Loucy (cell line): ENCODE data around the gene LTBR.
"Not testable (repeated sequence)": the region's sequence is repeated elsewhere in the genome, so short reads cannot be mapped to it uniquely, and the experiment has no call there.

Experiments used
- H2AFZ ChIP-seq: fragments of 200-600 bp; sonication (generic); 2 replicates; pipeline ENCODE4 v1.6.0; 2016; ENCODE audit warnings: antibody characterized with exemption, mild to moderate bottlenecking, low read length, moderate library complexity
- H3F3A ChIP-seq: fragments of 200-600 bp; 2 replicates; pipeline ENCODE4 v1.6.0; 2016; ENCODE audit warnings: antibody characterized with exemption, low read depth, mild to moderate bottlenecking
- H3K27me3 ChIP-seq: fragments of 200-600 bp; sonication (generic); 2 replicates; pipeline ENCODE4 v1.6.1; 2014; ENCODE audit warnings: low read length, mild to moderate bottlenecking; ENCODE audit not compliant: insufficient read depth, poor library complexity, severe bottlenecking
- H3K36me3 ChIP-seq: fragments of 200-600 bp; sonication (generic); 2 replicates; pipeline ENCODE4 v1.6.1; 2016; ENCODE audit warnings: low read length; ENCODE audit not compliant: insufficient read depth
- H3K4me1 ChIP-seq: fragments of 200-600 bp; sonication (generic); 2 replicates; pipeline ENCODE4 v1.5.1; 2014; ENCODE audit warnings: low read length, mild to moderate bottlenecking; ENCODE audit not compliant: insufficient read depth, poor library complexity, severe bottlenecking
- H3K4me2 ChIP-seq: fragments of 200-600 bp; sonication (generic); 2 replicates; pipeline ENCODE4 v1.6.0; 2014; ENCODE audit warnings: antibody characterized with exemption, low read length, low read depth, mild to moderate bottlenecking; ENCODE audit not compliant: poor library complexity, severe bottlenecking
- H3K4me3 ChIP-seq: fragments of 200-600 bp; sonication (generic); 2 replicates; pipeline ENCODE4 v1.5.1; 2014; ENCODE audit warnings: low read length, mild to moderate bottlenecking, mixed read lengths; ENCODE audit not compliant: poor library complexity, severe bottlenecking
- H3K79me2 ChIP-seq: fragments of 200-600 bp; sonication (generic); 2 replicates; pipeline ENCODE4 v1.6.1; 2014; ENCODE audit warnings: low read length; ENCODE audit not compliant: insufficient read depth
- H3K9ac ChIP-seq: fragments of 200-600 bp; sonication (generic); 2 replicates; pipeline ENCODE4 v1.6.0; 2014; ENCODE audit warnings: mild to moderate bottlenecking, low read depth, low read length, moderate library complexity; ENCODE audit not compliant: poor library complexity, severe bottlenecking
- H3K9me2 ChIP-seq: fragments of 200-600 bp; sonication (generic); replicated peaks from 2 replicates; pipeline ENCODE4 v1.6.1; 2016; ENCODE audit warnings: low read depth, low read length, mixed read lengths
- H3K9me3 ChIP-seq: fragments of 200-600 bp; sonication (generic); 2 replicates; pipeline ENCODE4 v1.6.1; 2014; ENCODE audit warnings: mild to moderate bottlenecking, antibody characterized with exemption, low read length, low read depth; ENCODE audit not compliant: insufficient read depth
- H4K20me1 ChIP-seq: fragments of 200-600 bp; sonication (generic); 2 replicates; pipeline ENCODE4 v1.6.0; 2014; ENCODE audit warnings: antibody characterized with exemption, low read length, mild to moderate bottlenecking; ENCODE audit not compliant: insufficient read depth, poor library complexity, severe bottlenecking
- CTCF ChIP-seq: fragments of 200-600 bp; sonication (generic); conservative IDR thresholded peaks from 2 replicates; pipeline ENCODE4 v1.5.1; 2014; ENCODE audit warnings: mild to moderate bottlenecking, antibody characterized with exemption, low read length
- EZH2phosphoT487 ChIP-seq: fragments of 200-600 bp; IDR thresholded peaks from 2 replicates; pipeline ENCODE4 v1.6.1; 2018; ENCODE audit warnings: antibody characterized with exemption, mild to moderate bottlenecking, moderate library complexity, borderline replicate concordance

LTBR gene

GRCh38 chr12:6425590-6426531, 41.9 kb downstream of the LTBR start:
- no peaks in the 10 kb centered on the region for H3F3A ChIP-seq
- no peaks in the 10 kb centered on the region for H3K9me3 ChIP-seq
- no peaks in the 10 kb centered on the region for H3K27me3 ChIP-seq
- H4K20me1 ChIP-seq, result no peaks in the 10 kb centered on the region
- TF ChIP-seq CTCF (no peak), EZH2phosphoT487 (no peak)
- no peaks in the 10 kb centered on the region for H3K9me2 ChIP-seq
- no peaks in the 10 kb centered on the region for H3K36me3 ChIP-seq
- H3K9ac ChIP-seq, result no peak overlapping the region
- H3K4me3 ChIP-seq, result no peak overlapping the region
- peaks cover 22% of the 10 kb centered on the region for H3K4me1 ChIP-seq
- no peaks in the 10 kb centered on the region for H3K79me2 ChIP-seq
- H3K4me2 ChIP-seq, result no peak overlapping the region
- H2AFZ ChIP-seq, result no peak overlapping the region

- Histone ChIP-seq H3K9ac (peak overlapping the region; percentile 25), H3K79me2 (no peaks in the 10 kb centered on the region), H3F3A (no peaks in the 10 kb centered on the region), H3K27me3 (no peaks in the 10 kb centered on the region), H3K4me1 (peaks cover 22% of the 10 kb centered on the region), H3K9me2 (no peaks in the 10 kb centered on the region), H3K4me3 (no peak overlapping the region), H4K20me1 (no peaks in the 10 kb centered on the region), H3K36me3 (no peaks in the 10 kb centered on the region), H2AFZ (peak overlapping the region; percentile 75), H3K4me2 (peak overlapping the region; percentile 18), H3K9me3 (no peaks in the 10 kb centered on the region)
- TF ChIP-seq EZH2phosphoT487, result no peak
- TF ChIP-seq CTCF, result no peak
These were observed 43.1 kb downstream of the LTBR start for GRCh38 chr12:6426882-6427671.

- H3K36me3 ChIP-seq, H3K9me3 ChIP-seq, H3K9ac ChIP-seq, H4K20me1 ChIP-seq, H3K79me2 ChIP-seq, H2AFZ ChIP-seq, H3K4me2 ChIP-seq, H3K27me3 ChIP-seq, H3K4me3 ChIP-seq, H3K9me2 ChIP-seq, H3F3A ChIP-seq: not testable (repeated sequence)
- H3K4me1 ChIP-seq, result peaks cover 22% of the 10 kb centered on the region
These were observed 43.8 kb downstream of the LTBR start for GRCh38 chr12:6427796-6428195.
